NCI-H510A (cell line): ENCODE data around the gene ECM1.

Source experiments
- DNase-seq: peaks from one replicate; lab custom pipeline; 2025; lab: John Stamatoyannopoulos, UW

ECM1 gene

GRCh38 chr1:150545486-150546032 lies 37.6 kb downstream of the ECM1 start:
- DNase-seq = no peak

- DNase-seq = no peak
Observed at GRCh38 chr1:150546294-150546937, 38.5 kb downstream of the ECM1 start.

GRCh38 chr1:150548324-150548631 lies 40.4 kb downstream of the ECM1 start:
- no peak for DNase-seq

- DNase-seq = peak; percentile 53
Observed at GRCh38 chr1:150548632-150549495, 41.0 kb downstream of the ECM1 start, which contains the start of gene ADAMTSL4. Gene ADAMTSL4 (plus strand): TSS chr1:150549408. CDS start chr1:150552289, 2,881 bp downstream.

GRCh38 chr1:150549496-150550221 lies 41.8 kb downstream of the ECM1 start:
- no peak for DNase-seq

- no peak for DNase-seq
Observed at GRCh38 chr1:150550222-150551050, 42.5 kb downstream of the ECM1 start.

- DNase-seq = no peak
Observed at GRCh38 chr1:150551051-150551783, 43.3 kb downstream of the ECM1 start.

- DNase-seq = no peak
Observed at GRCh38 chr1:150551784-150552127, 43.8 kb downstream of the ECM1 start.

GRCh38 chr1:150552128-150552910 lies 44.4 kb downstream of the ECM1 start:
- DNase-seq = no peak

GRCh38 chr1:150552911-150553289 lies 45.0 kb downstream of the ECM1 start:
- no peak for DNase-seq

- DNase-seq = no peak
Observed at GRCh38 chr1:150553392-150554085, 45.6 kb downstream of the ECM1 start.

- no peak for DNase-seq
Observed at GRCh38 chr1:150554086-150554452, 46.2 kb downstream of the ECM1 start.

- no peak for DNase-seq
Observed at GRCh38 chr1:150555198-150555970, 47.5 kb downstream of the ECM1 start.

GRCh38 chr1:150555971-150556865 lies 48.3 kb downstream of the ECM1 start:
- DNase-seq = no peak

GRCh38 chr1:150557065-150557600 lies 49.2 kb downstream of the ECM1 start:
- no peak for DNase-seq

GRCh38 chr1:150557813-150558212 lies 49.9 kb downstream of the ECM1 start:
- DNase-seq = no peak

- no peak for DNase-seq
Observed at GRCh38 chr1:150558303-150558704, 50.4 kb downstream of the ECM1 start.
